NCI-H82 treated with DMSO at 0.1 percent for 48 hours (cell line): ENCODE data around the gene ZNF337.
"Not testable (repeated sequence)": the region's sequence is repeated elsewhere in the genome, so short reads cannot be mapped to it uniquely, and the experiment has no call there.

Experiments used
- DNase-seq: peaks from one replicate; lab custom pipeline; 2025; ENCODE audit not compliant: unreplicated experiment; lab: John Stamatoyannopoulos, UW

The ZNF337 gene

DNA sequence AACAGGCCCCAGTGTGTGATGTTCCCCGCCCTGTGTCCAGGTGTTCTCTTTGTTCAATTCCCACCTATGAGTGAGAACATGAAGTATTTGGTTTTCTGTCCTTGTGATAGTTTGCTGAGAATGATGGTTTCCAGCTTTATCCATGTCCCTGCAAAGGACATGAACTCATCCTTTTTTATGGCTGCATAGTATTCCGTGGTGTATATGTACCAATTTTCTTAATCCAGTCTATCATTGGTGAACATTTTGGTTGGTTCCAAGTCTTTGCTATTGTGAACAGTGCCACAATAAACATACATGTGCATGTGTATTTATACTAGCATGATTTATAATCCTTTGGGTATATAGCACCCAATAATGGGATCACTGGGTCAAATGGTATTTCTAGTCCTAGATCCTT, 66.0 kb downstream of the ZNF337 start:
- not testable (repeated sequence) for DNase-seq

DNA sequence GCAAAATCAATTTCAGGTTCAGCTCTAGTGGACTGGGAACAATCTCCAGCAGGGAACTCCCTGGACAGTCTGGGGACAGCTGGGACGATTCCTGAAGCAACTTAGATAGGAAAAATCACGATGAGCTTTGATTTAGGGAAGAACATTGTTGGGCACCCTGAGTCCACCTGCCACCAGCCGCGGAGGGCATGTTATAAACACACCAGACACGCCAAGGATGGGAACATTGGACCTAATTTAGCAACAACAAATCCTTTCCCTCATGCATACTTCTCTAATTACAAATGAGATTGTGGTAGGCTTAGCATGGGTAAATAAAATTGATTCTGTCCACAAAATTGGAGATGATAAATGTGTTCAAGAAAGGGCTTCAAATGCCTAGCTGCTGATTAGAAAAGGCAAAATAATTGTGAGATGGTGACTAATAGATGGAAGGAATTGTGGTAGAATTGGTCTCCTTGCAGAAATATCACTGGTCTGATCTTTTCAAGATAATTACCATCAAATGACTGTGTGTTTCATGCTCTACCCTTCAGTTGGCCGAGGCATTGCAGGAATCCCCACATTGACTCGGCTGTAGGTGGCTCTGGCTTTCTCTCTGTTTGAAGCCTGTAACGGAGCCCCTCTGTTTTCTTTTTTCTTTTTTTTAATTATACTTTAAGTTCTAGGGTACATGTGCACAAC, 66.7 kb downstream of the ZNF337 start:
- DNase-seq, result no peak

DNA sequence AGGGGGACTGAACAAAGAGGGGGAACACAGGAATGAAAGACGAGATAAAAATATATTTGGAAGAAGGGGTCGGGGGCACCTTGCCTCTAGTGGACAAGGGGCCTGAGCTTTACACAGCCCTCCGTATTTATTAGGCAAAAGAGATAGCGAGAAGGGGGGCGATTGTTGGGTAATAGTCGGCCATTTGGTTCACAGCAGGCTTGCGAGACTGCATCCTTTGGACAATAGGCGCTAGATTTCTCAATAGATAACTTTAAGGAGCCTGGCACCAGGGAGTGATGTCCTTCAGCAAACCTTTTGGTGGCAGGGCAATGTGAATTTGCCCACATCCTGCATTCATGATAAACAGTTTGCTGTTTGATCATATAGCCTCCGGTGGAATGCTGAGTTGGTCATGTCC, 69.9 kb downstream of the ZNF337 start:
- no peak for DNase-seq

DNA sequence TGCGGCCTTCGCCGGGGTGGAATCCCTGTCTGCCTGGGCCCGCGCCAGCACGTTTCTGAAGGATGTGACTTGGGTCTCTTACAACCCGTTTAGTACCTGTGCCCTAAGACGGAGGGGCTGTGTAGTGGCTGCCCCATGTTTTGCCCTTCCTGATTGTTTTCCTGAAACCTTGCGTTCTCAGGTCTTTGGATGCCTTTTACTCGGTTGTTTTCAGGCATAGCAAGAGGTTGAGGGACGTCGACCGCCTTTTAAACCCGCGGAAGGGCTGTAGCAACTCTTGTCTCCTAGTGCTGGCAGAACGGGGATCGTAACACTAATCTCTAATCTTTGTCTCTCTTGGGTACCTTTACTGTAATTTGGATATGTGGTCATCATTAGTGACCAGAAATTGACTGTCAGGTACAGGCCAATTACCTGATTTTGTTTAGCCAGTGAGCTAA, 72.1 kb downstream of the ZNF337 start:
- DNase-seq, result peak; percentile 55
